ENCODE data around the gene CABLES1. TPM values are rescaled to one million over a fixed set of nuclear protein-coding genes. Genes with fewer than 3 reads are reported as not detected.

The CABLES1 gene
- total RNA-seq, 1 donor from 2014 or later: 7.8 TPM

GRCh38 chr18:23114171-23114881 is 21.0 kb upstream of the CABLES1 start:
- no peak for ATAC-seq

GRCh38 chr18:23114911-23115310 is 20.4 kb upstream of the CABLES1 start:
- ATAC-seq: peak; percentile 5

GRCh38 chr18:23115683-23116096 is 19.6 kb upstream of the CABLES1 start:
- ATAC-seq: peak; percentile 93

- ATAC-seq: no peak
Observed at GRCh38 chr18:23121133-23121532, 14.2 kb upstream of the CABLES1 start.

- no peak for ATAC-seq
Observed at GRCh38 chr18:23122334-23123229, 12.7 kb upstream of the CABLES1 start.

GRCh38 chr18:23126376-23127056 is 8.8 kb upstream of the CABLES1 start:
- ATAC-seq: peak; percentile 57

- ATAC-seq: no peak
Observed at GRCh38 chr18:23127090-23127489, 8.2 kb upstream of the CABLES1 start.

GRCh38 chr18:23129355-23130002 is 5.8 kb upstream of the CABLES1 start:
- ATAC-seq: no peak

- no peak for ATAC-seq
Observed at GRCh38 chr18:23131693-23132319, 3.5 kb upstream of the CABLES1 start.

GRCh38 chr18:23133860-23134779 is 1.2 kb upstream of the CABLES1 start:
- peak; percentile 35 for ATAC-seq

- peak; percentile 13 for ATAC-seq
Observed at GRCh38 chr18:23135550-23136325, 453 bp downstream of the CABLES1 start.

GRCh38 chr18:23136326-23137096 is 1.2 kb downstream of the CABLES1 start:
- peak; percentile 54 for ATAC-seq

GRCh38 chr18:23137097-23137635 is 1.9 kb downstream of the CABLES1 start:
- ATAC-seq: peak; percentile 12

GRCh38 chr18:23137788-23138216 is 2.5 kb downstream of the CABLES1 start:
- peak; percentile 64 for ATAC-seq

- ATAC-seq: no peak
Observed at GRCh38 chr18:23138471-23138870, 3.2 kb downstream of the CABLES1 start.

GRCh38 chr18:23141104-23141999 is 6.1 kb downstream of the CABLES1 start:
- ATAC-seq: no peak

- peak; percentile 70 for ATAC-seq
Observed at GRCh38 chr18:23142251-23142929, 7.1 kb downstream of the CABLES1 start.
